Ecto neural progenitor cell (in vitro differentiated cells): ENCODE data around the gene ZNF574.

ENCODE experiments used
- DNase-seq: peaks from one replicate; pipeline ENCODE4 v3.0.0-alpha.2; 2018; ENCODE audit warnings: low spot score

Gene ZNF574

DNA sequence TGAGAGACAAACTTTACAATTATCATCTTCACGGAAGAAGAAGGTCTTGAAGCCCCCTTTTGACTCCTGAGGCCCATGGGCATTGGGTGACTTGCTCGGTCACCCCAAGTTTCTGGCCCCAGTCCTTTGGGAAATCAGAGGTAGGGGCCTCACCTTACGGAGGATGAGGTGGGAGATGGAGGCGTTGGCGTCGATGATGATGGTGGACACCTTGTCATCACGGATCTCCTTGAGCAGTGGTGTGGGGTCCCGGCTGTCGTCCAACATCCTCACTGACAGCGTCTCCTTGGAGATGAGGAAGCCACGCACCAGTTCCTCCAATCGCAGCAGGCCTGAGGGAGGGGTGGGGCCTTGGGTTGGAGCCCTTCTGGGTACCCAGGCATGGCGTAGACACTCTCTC lies 16.8 kb upstream of the ZNF574 start:
- DNase-seq: no peak

DNA sequence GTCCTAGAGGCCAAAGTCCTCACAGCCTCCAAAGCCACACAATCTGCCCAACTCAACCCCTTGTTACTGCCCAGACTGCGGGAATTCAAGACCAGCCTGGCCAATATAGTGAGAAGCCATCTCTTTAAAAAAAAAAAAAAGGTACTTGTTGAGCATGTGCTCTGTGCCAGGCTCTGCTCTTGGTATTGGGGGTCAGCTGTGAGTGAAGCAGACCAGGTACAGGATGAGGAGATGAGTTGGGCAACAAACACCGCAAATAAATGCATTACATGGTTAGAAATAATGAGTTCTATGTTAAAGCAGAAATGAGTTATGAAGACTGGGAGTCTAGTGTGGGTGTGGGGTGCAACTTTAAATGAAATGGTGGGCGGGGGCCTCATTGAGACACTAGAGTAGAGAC lies 15.8 kb upstream of the ZNF574 start:
- no peak for DNase-seq

DNA sequence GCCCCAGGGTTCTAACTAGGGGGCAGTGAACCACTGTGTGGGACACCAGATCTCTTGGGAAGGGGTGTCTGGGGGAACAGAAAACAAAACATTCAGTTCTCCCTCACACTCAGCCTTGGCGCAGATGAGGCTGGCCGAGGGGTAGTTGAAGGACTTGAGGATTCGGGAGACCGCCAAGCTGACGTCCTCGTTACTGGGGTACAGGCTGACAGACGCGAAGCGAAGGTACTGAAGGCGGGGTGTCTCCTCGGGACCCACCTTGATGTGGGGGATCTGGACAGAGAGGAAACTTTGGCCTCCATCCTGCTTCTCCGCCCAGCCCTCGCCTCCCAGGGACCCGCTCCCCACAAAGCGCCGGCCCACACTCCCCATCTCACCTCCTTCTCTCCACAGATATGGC lies 13.6 kb upstream of the ZNF574 start:
- DNase-seq: no peak

DNA sequence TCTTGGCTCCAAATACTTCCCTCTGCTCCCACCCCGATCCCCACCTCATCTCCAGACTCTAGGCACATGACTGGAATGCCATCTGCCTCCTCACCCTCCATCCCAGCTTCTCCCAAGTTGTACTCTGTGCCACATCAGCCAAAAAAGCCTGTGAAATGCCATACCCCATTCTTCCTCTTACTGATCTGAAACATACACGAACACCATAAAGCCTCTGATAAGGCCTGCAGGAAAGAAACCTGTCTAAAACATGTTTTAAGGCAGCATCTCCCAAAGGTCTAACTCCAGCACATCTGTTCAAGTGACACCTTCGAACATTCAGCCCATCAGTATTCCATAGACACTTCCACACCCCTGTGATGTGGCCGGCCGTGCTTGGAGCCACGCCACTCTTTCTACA lies 11.5 kb upstream of the ZNF574 start:
- DNase-seq: no peak

DNA sequence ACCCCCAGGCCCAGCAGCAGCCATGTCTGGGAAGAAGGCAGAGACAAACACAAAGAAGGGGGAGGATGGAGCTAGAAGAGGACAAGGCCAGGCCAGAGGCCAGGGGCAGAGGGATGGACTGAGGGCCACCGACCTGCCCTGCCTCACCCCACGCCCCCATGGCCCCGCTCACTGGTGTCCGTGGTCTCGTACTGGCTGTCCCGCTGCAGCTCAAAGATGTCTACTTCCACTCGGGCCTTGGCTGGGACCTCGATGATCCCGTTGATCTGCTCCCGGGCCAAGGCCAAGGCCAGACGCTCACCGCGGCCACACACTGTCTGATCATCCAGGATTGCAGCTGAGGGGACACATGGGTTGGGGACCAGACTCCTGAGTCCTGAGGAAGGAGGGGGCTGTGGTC lies 10.9 kb upstream of the ZNF574 start:
- no peak for DNase-seq

DNA sequence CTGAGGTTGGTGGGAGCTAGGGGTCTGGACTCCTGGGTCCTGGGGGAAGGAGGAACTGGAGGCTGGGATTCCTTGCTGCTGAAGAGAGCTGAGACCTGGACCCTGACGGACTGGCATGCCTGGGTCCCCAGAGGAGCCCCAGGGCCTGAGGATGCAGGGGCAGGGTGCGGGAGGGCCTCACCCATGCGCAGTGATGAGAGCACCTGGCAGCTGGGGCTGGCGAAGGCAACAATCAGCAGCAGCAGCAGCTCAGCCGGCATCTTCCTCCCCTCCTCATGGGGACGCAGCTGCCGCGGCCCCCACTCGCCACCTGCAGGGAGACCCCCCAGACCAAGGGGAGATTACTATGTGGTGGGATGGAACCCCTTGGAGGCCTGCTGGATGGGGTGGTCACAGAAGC lies 10.5 kb upstream of the ZNF574 start:
- no peak for DNase-seq

DNA sequence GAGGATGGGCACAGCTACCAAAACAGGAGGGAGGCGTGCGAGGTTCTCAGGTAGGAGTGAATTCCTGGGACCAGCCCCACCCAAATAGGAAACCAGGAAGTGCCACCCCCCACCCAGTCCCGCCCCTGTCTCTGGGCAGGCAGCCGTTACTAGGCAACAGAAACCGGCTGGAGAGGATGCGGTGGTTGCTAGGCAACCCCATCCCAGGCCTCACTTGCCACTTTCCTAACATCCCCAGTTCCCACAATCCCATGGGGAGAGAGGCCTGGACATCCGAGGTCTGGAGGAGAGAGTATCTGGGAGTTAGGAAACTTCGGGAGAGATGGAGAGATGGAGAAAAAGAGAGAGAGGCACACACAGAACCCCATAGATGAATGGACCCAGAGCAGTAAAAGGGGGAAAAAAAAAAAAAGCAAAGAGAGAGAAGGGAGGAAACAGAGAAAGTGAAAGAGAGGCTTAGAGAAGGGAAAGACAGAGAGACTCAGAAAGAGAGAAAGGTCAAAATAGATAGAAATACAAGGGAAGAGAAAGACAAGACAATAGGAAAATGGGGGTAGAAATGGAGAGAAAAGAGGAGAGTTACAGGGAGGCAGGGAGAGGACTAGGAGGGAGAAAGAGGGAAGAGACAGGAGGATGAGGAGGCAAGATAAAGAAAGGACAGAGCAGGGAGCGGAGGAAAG lies 9.8 kb upstream of the ZNF574 start:
- no peak for DNase-seq

DNA sequence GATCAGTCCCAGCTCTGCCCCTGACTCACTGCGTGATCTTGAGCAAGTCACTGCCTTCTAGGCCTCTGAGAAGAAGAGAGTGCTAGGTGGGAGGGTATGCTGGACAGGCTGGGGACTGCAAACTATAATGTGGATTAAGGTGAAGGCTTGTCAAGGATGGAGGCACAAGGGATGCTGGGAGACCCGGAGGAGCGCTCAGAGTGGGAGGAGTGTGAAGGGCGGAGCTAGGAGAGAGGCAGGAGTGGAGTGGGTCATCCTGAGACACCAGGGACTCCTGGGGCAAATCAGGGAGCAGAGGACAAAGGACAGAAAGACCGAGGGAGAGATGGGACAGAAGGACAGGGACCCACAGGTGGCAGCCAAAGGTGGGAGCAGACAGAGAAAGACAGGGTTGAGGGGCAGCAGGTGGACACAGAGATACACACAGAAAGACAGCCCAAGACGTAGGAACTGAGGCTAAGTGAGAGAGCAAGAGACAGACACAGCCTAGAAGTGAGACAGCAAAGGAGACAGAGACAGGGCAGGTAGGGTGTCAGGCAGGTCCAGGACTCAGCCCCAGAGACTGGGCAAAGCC lies 8.6 kb upstream of the ZNF574 start:
- no peak for DNase-seq

DNA sequence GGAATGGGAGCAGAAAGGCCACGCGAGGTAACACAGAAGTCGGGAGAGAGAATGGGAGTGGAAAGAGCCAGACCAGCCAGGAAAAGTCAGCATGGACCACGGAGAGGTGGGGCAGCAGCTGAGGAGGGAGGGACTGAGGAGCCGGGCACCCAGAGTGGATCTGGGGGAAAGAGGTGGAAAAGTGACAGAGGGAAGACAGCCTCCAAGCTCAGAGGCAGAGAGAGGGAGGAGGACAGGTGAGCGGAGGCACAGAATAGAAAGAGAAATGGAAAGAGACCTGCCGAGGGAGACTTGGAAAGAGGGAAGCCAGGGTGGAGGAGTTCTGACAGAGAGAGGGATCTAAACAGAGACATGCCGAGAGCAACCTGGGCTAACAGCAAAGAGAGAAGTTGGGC lies 7.6 kb upstream of the ZNF574 start:
- no peak for DNase-seq

DNA sequence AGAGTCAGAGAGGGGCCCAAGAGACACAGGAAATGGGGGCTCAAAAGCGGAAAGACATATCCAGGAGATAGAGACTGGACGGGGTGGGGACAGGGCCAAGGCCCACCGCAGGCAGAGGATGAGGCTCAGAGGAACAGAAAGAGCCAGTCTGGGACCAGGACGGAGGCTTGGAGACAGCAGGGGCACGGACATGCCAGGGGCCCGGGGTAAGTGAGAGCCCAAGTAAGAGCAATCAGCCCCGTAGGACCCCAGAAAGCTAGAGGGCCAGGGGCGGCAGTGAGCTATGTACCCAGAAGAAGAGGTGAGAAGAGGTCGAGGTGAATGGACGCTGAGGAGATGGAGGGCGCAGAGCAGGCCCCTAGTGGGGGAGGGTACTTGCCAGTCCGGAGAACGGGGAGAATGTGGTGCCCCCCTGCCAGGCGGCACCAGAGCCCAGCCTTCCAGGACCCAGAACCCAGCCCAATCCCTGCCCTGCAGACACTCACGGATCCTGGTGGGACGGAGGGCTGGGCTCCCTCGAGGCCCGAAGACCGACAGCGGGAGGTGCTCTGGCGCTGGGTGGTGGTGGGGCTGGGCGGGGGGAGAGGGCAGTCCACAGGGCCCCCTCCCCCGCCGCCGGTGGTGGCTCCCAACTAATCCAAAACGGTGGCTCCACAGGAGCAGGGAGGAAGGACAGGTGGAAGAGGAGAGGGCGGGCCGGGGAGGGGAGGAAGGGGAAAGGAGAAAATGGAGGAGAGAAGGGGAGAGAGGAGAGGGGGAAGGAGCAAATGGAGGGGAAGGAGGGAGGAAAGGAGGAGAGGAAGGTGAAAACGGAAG lies 7.0 kb upstream of the ZNF574 start:
- no peak for DNase-seq

DNA sequence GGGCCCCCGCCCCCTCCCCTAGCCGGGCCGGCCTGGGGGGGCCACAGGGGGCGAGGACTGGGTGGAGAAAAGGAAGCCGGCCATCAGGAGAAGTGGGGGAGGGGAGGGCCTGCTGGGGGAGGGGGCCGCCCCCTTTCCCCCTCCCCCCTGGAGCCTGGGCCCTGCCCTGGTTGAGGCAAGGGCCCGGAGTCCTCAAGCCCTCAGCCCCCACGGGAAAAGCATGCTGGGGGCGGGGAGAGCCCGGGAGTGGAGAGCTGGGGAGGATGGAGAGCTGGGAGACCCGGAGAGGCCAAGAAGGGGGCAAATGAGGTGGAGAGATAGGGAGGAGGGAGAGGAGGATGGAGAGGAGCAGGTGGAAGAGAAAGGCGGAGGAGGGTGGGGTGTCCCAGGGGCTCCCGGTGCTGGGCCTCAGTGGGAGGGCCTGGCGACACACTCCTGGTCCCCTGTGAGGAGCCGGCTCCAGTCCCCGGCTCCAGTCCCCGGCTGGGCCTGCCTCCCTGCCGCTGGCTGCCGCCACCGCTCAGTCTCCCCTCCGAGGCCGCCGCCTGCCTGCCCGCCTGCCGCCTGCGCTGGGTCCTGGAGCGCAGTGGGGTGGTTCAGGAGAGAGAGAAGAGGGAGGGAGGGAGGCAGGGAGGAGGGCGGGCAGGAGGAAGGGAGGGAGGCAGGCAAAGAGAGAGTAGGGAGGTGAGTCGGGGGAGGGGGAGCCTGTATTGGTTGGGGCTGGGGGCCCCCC lies 6.2 kb upstream of the ZNF574 start, which contains the start of gene GRIK5:
TSS of gene GRIK5 (minus strand) at position 588 of the 733 bp plus-strand sequence. CDS start 4,436 bp downstream, outside the sequence.
- peak; percentile 73 for DNase-seq

DNA sequence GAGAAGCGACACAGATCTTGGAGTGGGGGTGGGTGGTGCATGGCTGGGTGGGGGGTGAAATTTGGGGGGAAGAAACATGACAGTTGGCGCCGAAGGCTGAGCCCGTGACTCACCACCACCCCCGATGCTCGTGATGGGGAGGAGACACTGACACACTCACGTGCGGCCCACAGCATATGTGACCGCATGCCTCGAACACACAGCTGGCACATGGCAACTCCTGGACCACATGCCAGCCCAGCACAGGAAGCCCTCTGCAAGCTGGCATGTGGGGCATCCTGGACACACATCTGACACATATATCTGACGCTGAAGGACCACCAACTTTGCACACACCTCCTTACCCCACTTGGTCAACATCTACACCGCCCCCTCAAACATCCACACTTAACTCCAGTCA lies 4.7 kb upstream of the ZNF574 start:
- no peak for DNase-seq

DNA sequence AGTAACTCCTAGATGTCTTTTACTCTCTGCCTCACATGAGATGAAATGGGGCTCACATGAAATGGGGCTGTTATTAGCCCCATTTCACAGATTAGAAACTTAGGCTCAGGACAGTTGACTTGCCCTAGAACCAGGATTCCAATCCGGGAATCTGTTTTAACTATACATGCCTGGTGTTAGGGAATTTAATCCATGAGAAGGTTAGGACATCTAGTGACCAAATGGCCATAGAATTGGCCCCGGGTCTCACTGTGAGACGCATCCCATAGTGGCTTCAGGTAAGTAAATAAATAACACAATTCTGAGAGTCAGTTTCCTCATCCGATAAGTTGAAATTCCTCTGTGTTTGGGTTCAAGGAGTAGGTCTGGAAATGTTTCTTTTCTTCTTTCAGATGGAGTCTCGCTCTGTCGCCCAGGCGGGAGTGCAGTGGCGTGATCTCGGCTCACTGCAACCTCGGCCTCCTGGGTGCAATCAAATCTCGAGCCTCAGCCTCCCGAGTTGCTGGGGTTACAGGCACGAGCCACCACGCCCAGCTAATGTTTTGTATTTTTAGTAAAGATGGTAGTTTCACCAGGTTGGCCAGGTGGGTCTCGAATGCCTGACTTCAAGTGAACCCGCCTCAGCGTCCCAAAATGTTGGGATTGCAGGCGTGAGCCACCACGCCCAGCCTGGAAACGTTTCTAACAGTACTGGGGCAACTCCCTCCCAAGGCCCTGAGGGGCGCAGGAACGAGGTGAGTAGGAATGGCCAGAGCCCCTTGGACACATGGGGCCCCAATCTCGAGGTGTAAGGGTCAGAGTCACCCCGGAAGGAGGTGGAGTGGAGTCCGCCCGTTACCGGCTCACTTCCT lies 1.2 kb upstream of the ZNF574 start:
- DNase-seq: no peak

DNA sequence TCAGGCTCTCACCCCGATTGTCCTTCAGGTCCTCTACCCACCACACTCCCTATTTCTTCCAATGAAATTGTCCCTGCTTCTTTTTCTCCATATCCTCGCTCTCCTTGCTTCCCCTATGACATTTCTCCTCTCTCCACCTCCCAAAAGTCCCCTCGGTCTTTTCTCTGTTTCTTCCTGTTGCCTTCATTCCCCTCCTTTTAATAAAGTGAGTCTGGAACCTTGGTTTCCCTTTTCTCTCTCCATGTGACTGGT lies 676 bp upstream of the ZNF574 start:
- DNase-seq: no peak

DNA sequence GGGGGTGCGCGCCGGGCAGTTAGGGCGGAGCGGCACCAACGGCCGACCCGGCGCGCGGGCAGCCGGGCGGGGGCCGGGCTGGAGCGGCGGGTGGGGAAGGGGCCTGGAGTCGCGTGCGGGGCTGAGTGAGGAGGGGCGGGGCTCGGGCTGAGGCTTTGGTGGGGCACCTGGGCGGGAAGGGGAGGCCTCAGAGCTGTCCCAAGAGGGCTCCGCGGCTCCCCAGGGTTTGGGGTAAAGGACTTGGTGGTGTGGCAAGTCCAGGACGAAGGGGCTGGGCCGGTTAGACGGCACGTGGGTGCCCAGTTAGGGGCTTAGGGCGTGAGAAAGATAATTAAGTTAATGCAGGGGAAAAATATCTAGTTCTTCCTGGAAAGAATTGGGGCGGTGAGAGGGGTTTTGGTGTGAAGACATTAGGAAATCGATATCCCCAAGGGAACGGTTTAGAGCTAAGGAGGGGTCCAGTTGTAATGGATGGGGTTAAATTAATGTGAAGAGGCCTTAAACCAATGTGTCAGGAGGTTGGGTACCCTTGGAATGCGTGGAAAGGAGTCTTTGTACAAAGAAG lies 496 bp downstream of the ZNF574 start:
- DNase-seq: no peak

DNA sequence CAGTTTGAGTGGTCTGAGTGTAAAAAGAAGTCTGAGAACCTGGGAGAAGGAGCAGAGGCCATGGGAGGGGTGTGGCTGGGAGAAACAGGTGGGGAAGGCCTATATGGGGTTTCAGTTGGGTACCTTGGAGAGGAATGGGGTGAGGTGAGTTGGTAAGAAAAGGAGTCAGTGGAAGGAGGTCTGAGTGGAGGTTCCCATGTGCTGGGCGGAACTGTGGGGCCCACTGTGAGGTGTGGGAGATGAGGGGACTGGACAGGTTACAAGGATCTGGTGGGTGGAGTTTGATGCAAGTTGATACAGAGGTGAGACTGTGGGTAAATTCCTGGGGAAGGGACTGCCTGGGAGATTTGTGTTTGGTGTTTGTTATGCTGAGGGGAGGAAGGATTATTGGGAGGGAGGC lies 2.1 kb downstream of the ZNF574 start:
- no peak for DNase-seq

DNA sequence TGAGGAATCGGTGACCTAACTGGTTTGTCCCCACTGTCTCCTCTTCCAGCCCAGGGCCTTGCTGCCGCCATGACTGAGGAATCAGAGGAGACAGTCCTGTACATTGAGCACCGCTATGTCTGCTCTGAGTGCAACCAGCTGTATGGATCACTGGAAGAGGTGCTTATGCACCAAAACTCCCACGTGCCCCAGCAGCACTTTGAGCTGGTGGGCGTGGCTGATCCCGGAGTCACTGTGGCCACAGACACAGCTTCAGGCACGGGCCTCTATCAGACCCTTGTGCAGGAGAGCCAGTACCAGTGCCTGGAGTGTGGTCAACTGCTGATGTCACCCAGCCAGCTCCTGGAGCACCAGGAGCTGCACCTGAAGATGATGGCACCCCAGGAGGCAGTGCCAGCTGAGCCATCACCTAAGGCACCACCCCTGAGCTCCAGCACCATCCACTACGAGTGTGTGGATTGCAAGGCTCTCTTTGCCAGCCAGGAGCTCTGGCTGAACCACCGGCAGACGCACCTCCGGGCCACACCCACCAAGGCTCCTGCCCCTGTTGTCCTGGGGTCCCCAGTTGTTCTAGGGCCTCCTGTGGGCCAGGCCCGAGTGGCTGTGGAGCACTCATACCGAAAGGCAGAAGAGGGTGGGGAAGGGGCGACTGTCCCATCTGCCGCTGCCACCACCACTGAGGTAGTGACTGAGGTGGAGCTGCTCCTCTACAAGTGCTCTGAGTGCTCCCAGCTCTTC lies 2.7 kb downstream of the ZNF574 start:
- DNase-seq: no peak

DNA sequence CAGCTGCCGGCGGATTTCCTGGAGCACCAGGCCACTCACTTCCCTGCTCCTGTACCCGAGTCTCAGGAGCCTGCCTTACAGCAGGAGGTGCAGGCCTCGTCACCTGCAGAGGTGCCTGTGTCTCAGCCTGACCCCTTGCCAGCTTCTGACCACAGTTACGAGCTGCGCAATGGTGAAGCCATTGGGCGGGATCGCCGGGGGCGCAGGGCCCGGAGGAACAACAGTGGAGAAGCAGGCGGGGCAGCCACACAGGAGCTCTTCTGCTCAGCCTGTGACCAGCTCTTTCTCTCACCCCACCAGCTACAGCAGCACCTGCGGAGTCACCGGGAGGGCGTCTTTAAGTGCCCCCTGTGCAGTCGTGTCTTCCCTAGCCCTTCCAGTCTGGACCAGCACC lies 3.3 kb downstream of the ZNF574 start:
- no peak for DNase-seq

DNA sequence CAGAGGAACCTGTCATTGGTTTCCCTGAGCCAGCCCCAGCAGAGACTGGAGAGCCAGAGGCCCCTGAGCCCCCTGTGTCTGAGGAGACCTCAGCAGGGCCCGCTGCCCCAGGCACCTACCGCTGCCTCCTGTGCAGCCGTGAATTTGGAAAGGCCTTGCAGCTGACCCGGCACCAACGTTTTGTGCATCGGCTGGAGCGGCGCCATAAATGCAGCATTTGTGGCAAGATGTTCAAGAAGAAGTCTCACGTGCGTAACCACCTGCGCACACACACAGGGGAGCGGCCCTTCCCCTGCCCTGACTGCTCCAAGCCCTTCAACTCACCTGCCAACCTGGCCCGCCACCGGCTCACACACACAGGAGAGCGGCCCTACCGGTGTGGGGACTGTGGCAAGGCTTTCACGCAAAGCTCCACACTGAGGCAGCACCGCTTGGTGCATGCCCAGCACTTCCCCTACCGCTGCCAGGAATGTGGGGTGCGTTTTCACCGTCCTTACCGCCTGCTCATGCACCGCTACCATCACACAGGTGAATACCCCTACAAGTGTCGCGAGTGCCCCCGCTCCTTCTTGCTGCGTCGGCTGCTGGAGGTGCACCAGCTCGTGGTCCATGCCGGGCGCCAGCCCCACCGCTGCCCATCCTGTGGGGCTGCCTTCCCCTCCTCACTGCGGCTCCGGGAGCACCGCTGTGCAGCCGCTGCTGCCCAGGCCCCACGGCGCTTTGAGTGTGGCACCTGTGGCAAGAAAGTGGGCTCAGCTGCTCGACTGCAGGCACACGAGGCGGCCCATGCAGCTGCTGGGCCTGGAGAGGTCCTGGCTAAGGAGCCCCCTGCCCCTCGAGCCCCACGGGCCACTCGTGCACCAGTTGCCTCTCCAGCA lies 4.2 kb downstream of the ZNF574 start:
- no peak for DNase-seq
